Endothelial cell of umbilical vein (primary cell): ENCODE results near the gene PIGH. TPM values are rescaled to one million over a fixed set of nuclear protein-coding genes. Genes with fewer than 3 reads are reported as not detected.
"Not testable (repeated sequence)": the region's sequence is repeated elsewhere in the genome, so short reads cannot be mapped to it uniquely, and the experiment has no call there.

Source experiments
- BruUV-seq: library from RNA; stranded (reverse); fragments of 400-500 nt; replicated peaks from 2 replicates; lab custom pipeline; 2021; lab: Mats Ljungman, UMichigan
- CTCF ChIA-PET: fragments of 300-600, 350-600 bp; sonication (Branson Sonifier 250); formaldehyde crosslinking; loops from one replicate; lab custom pipeline; 2021; ENCODE audit warnings: antibody characterized with exemption, inconsistent platforms; lab: Charles Lee
- POLR2A ChIA-PET: fragments of 300-600, 350-600 bp; sonication (Branson Sonifier 250); formaldehyde crosslinking; loops from one replicate; lab custom pipeline; 2021; ENCODE audit warnings: antibody characterized with exemption, inconsistent platforms; lab: Charles Lee
- DNase-seq: peaks from one replicate; pipeline ENCODE4 v3.0.0-alpha.2; 2011; ENCODE audit warnings: low read depth, low spot score
- FAIRE-seq: peaks from 2 replicates; lab custom pipeline; 2011; peaks lifted over from hg19 to GRCh38; lab: Jason Lieb, UNC
- H2AFZ ChIP-seq: 2 replicates; pipeline ENCODE4 v1.6.0; 2012; ENCODE audit warnings: low read depth, low read length, control low read depth, inconsistent platforms
- H3K27ac ChIP-seq: 2 replicates; pipeline ENCODE4 v1.5.1; 2011; ENCODE audit warnings: low read depth, mild to moderate bottlenecking, control low read depth, low read length, moderate library complexity; ENCODE audit not compliant: insufficient read depth
- H3K27me3 ChIP-seq, 2 experiments: 2 replicates each; pipeline versions ENCODE4 v1.6.0 to v1.6.1; 2011; ENCODE audit warnings: low read length in 2 of 2, mixed read lengths in 1 of 2; ENCODE audit not compliant: control insufficient read depth in 2 of 2, insufficient read depth in 2 of 2
- H3K36me3 ChIP-seq, 2 experiments: 2 replicates in 1 of 2; 3 replicates in 1 of 2; pipeline ENCODE4 v1.5.1; 2011; ENCODE audit warnings: low read length in 2 of 2, mild to moderate bottlenecking in 1 of 2, moderate library complexity in 1 of 2; ENCODE audit not compliant: control insufficient read depth in 2 of 2, insufficient read depth in 2 of 2; ENCODE audit errors: extremely low read depth in 1 of 2
- H3K4me1 ChIP-seq: 3 replicates; pipeline ENCODE4 v1.5.1; 2011; ENCODE audit warnings: mild to moderate bottlenecking, low read length; ENCODE audit not compliant: control insufficient read depth, insufficient read depth; ENCODE audit errors: extremely low read depth
- H3K4me2 ChIP-seq: 2 replicates; pipeline ENCODE4 v1.6.1; 2011; ENCODE audit warnings: low read length, control low read depth, mixed read lengths; ENCODE audit not compliant: insufficient read depth
- H3K4me3 ChIP-seq, 3 experiments: fragments of 200-600 bp in 1 of 3; sonication (generic), shearing (Covaris generic) in 1 of 3; replicated peaks in 1 of 3; 2 replicates each; pipeline ENCODE4 v1.5.1; 2011 to 2016; ENCODE audit warnings: control low read depth in 3 of 3, low read length in 3 of 3, mild to moderate bottlenecking in 2 of 3, inconsistent platforms in 1 of 3, low read depth in 1 of 3, moderate library complexity in 1 of 3; ENCODE audit not compliant: insufficient read depth in 1 of 3
- H3K79me2 ChIP-seq: 2 replicates; pipeline ENCODE4 v1.6.0; 2012; ENCODE audit warnings: low read length, inconsistent platforms; ENCODE audit not compliant: control insufficient read depth, insufficient read depth
- H3K9ac ChIP-seq: replicated peaks from 2 replicates; pipeline ENCODE3; 2011; ENCODE audit warnings: low read length, control low read depth; ENCODE audit not compliant: insufficient read depth; ENCODE audit errors: extremely low read depth
- H3K9me1 ChIP-seq: replicated peaks from 3 replicates; pipeline ENCODE4 v1.6.0; 2011; ENCODE audit warnings: mild to moderate bottlenecking, low read length; ENCODE audit not compliant: control insufficient read depth, insufficient read depth; ENCODE audit errors: extremely low read depth
- H3K9me3 ChIP-seq: replicated peaks from 2 replicates; pipeline ENCODE4 v1.5.1; 2012; ENCODE audit warnings: low read length, inconsistent platforms; ENCODE audit not compliant: control insufficient read depth, insufficient read depth
- H4K20me1 ChIP-seq: replicated peaks from 2 replicates; pipeline ENCODE3; 2011; ENCODE audit warnings: mild to moderate bottlenecking, low read length; ENCODE audit not compliant: control insufficient read depth, insufficient read depth; ENCODE audit errors: extremely low read depth
- EZH2 ChIP-seq: IDR thresholded peaks from 2 replicates; pipeline ENCODE4 v1.6.1; 2012; ENCODE audit warnings: borderline replicate concordance, low read depth, mild to moderate bottlenecking, moderate library complexity, low read length, inconsistent platforms; ENCODE audit not compliant: severe bottlenecking
- FOS ChIP-seq: IDR thresholded peaks from 2 replicates; pipeline ENCODE4 v1.6.1; 2011; ENCODE audit warnings: mild to moderate bottlenecking, low read length, moderate library complexity, borderline replicate concordance; ENCODE audit not compliant: insufficient read depth
- GATA2 ChIP-seq: IDR thresholded peaks from 2 replicates; pipeline ENCODE4 v1.7.0; 2011; ENCODE audit warnings: low read depth, mild to moderate bottlenecking, moderate library complexity, mixed read lengths, low read length; ENCODE audit not compliant: insufficient read length, insufficient read depth
- JUN ChIP-seq: IDR thresholded peaks from 2 replicates; pipeline ENCODE4 v1.6.1; 2011; ENCODE audit warnings: borderline replicate concordance, low read depth; ENCODE audit not compliant: insufficient read length, insufficient read depth
- MAX ChIP-seq: IDR thresholded peaks from 2 replicates; pipeline ENCODE4 v1.6.1; 2011; ENCODE audit not compliant: insufficient read depth, insufficient read length
- MYC ChIP-seq: IDR thresholded peaks from one replicate; pipeline ENCODE4 v1.6.1; 2011; ENCODE audit warnings: mild to moderate bottlenecking, low read depth, low read length
- POLR2A ChIP-seq: IDR thresholded peaks from 2 replicates; pipeline ENCODE4 v1.6.1; 2012; ENCODE audit warnings: low read depth, mild to moderate bottlenecking, control low read depth, low read length
- POLR2AphosphoS5 ChIP-seq: IDR thresholded peaks from 2 replicates; pipeline ENCODE4 v1.6.1; 2012; ENCODE audit warnings: low read depth, mild to moderate bottlenecking, control low read depth, low read length, moderate library complexity; ENCODE audit not compliant: insufficient read depth
- dilution Hi-C: fragments of 300-500 bp; cut with MboI; formaldehyde crosslinking; loops from one replicate; pipeline ENCODE4 v1.15.0; 2019; ENCODE audit warnings: low sequenced_read_pairs; ENCODE audit not compliant: extremely low pct_ligation_motif_present
- intact Hi-C: fragments of 100-400 bp; cut with micrococcal nuclease; formaldehyde crosslinking; loops from one replicate; pipeline ENCODE4 v1.10.0; 2022
- polyA plus RNA-seq, 4 experiments: library from polyadenylated mRNA; depleted of rRNA in 3 of 4; stranded (reverse) in 3 of 4; unstranded in 1 of 4; fragments of >200 nt; gene quantifications; 2 replicates each; pipeline versions ENCODE4 v1.2.1 to v1.2.3, GENCODE V29; 2011 to 2012; ENCODE audit warnings: missing spikeins in 1 of 4
- total RNA-seq: library from RNA; stranded (reverse); gene quantifications from 2 replicates; pipeline ENCODE4 v1.2.3, GENCODE V29; 2021
- TF ChIP-seq, protein P1 (sequence below), 2 donors: IDR thresholded peaks; 1 replicate in 1 of 2; 2 replicates in 1 of 2; pipeline ENCODE4 v1.5.1; 2011; ENCODE audit warnings: low read length in 2 of 2, mild to moderate bottlenecking in 2 of 2, moderate library complexity in 2 of 2, control low read depth in 1 of 2, inconsistent platforms in 1 of 2, low read depth in 1 of 2; ENCODE audit not compliant: insufficient read depth in 1 of 2; ENCODE audit errors: extremely low read depth in 1 of 2

PIGH gene
- total and polyA plus RNA-seq, 2 donors (not counting 3 experiments of a cell fraction or from before 2014, with no cell fraction given): 12.3 to 18.0 TPM

- POLR2A ChIA-PET: no interaction called here
- no peak for FAIRE-seq
- dilution Hi-C loops: no loop called here
Measured at GRCh38 chr14:67627519-67627918, 27.5 kb upstream of the PIGH start.

GRCh38 chr14:67626131-67626530 lies 26.1 kb upstream of the PIGH start:
- BruUV-seq, CTCF ChIA-PET: not testable (repeated sequence)

More at GRCh38 chr14:67627519-67627918, 27.5 kb upstream of the PIGH start:
- H3K9ac ChIP-seq: no peak overlapping the region
- H4K20me1 ChIP-seq: no peaks in the 10 kb centered on the region
- peaks cover 10% of the 10 kb centered on the region for H3K4me1 ChIP-seq
- no peak for DNase-seq
- no TSS peak for BruUV-seq
- H2AFZ ChIP-seq: no peak overlapping the region
- H3K27ac ChIP-seq: no peak overlapping the region
- no peaks in the 10 kb centered on the region for H3K9me3 ChIP-seq
- CTCF ChIA-PET: interaction anchor here (0.6 to 1.6 kb wide), 5 partner anchors 9 to 77 kb away, joined by 3 to 7 read pairs (median 3); no protein-coding TSS in a partner anchor
- H3K4me3 ChIP-seq: no peak overlapping the region
- TF ChIP-seq POLR2A (no peak), GATA2 (no peak), EZH2 (no peak), MAX (no peak), POLR2AphosphoS5 (no peak), JUN (no peak), MYC (no peak), FOS (no peak)
- TF ChIP-seq, protein P1, sequence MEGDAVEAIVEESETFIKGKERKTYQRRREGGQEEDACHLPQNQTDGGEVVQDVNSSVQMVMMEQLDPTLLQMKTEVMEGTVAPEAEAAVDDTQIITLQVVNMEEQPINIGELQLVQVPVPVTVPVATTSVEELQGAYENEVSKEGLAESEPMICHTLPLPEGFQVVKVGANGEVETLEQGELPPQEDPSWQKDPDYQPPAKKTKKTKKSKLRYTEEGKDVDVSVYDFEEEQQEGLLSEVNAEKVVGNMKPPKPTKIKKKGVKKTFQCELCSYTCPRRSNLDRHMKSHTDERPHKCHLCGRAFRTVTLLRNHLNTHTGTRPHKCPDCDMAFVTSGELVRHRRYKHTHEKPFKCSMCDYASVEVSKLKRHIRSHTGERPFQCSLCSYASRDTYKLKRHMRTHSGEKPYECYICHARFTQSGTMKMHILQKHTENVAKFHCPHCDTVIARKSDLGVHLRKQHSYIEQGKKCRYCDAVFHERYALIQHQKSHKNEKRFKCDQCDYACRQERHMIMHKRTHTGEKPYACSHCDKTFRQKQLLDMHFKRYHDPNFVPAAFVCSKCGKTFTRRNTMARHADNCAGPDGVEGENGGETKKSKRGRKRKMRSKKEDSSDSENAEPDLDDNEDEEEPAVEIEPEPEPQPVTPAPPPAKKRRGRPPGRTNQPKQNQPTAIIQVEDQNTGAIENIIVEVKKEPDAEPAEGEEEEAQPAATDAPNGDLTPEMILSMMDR (IDR thresholded peaks at IDR 0.05; ENCODE audit: extremely low read depth in 1 of 2, insufficient read depth in 1 of 2, low read depth in 1 of 2, low read length in 2 of 2): no peak
- intact Hi-C loops: no loop called here
- no peaks in the 10 kb centered on the region for H3K27me3 ChIP-seq
- no peaks in the 10 kb centered on the region for H3K9me1 ChIP-seq
- no peaks in the 10 kb centered on the region for H3K36me3 ChIP-seq
- H3K79me2 ChIP-seq: no peaks in the 10 kb centered on the region
- H3K4me2 ChIP-seq: no peak overlapping the region

More at GRCh38 chr14:67626131-67626530, 26.1 kb upstream of the PIGH start:
- H3K4me3 ChIP-seq, POLR2A ChIA-PET, H3K9me1 ChIP-seq, H3K9me3 ChIP-seq, H3K4me2 ChIP-seq, H3K9ac ChIP-seq, H4K20me1 ChIP-seq, FAIRE-seq, H2AFZ ChIP-seq, dilution Hi-C loops, H3K79me2 ChIP-seq, DNase-seq, H3K27ac ChIP-seq, H3K36me3 ChIP-seq, H3K27me3 ChIP-seq, intact Hi-C loops: not testable (repeated sequence)
- peaks cover 16% of the 10 kb centered on the region for H3K4me1 ChIP-seq
